ENCODE results near the gene SLC25A41. TPM values are rescaled to one million over a fixed set of nuclear protein-coding genes. Genes with fewer than 3 reads are reported as not detected.

SLC25A41 gene
- total and polyA plus RNA-seq, 2 of the 13 experiments (the other 11 are each of a cell fraction or from before 2014, with no cell fraction given) = 0.33 to 0.95 TPM

DNA sequence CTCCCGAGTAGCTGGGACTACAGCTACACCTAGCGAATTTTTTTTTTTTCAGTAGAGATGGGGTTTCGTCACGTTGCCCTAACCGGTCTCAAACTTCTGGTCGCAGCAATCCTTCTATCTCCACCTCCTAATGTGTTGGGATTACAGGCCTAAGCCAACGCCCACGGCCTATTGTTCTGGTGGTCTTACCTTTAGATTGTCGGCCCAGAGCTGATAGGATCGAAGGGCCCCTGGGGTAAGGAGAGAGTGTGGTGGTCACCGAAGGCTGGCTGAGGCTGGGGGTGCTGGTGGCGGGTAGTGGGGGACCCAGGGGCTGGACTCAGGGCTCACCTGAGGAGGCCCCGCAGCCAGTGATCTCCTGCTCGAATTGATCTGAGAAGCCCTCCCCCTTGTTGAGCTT is 37.5 kb upstream of the SLC25A41 start:
- 73% methylated on average over 12 of the region's 14 CpGs for WGBS (ENCODE audit: low lambda C conversion rate)
- Histone ChIP-seq H3K4me1 (ENCODE audit: insufficient read depth, low read length) (peaks cover 12% of the 10 kb centered on the region; the same call in 1 of the 2 replicates), H3K4me3 (replicated peaks in 1 of 3; ENCODE audit: insufficient read depth in 1 of 3, low read depth in 2 of 3, low read length in 3 of 3) (no peak overlapping the region), H3K4me2 (ENCODE audit: low read depth, low read length) (no peak overlapping the region), H2AFZ (ENCODE audit: low read length) (no peak overlapping the region), H4K20me1 (ENCODE audit: insufficient read depth, low read length) (no peaks in the 10 kb centered on the region), H3K9me3 (ENCODE audit: low read length) (no peaks in the 10 kb centered on the region), H3K9ac (ENCODE audit: insufficient read depth, low read depth, low read length) (no peak overlapping the region), H3K36me3 (replicated peaks in 1 of 2; ENCODE audit: control insufficient read depth in 1 of 2, insufficient read depth in 2 of 2, low read length in 2 of 2) (no peaks in the 10 kb centered on the region; a peak in 1 of 5 replicates), H3K27me3 (ENCODE audit: control insufficient read depth in 1 of 2, insufficient read depth in 2 of 2, low read length in 2 of 2) (no peaks in the 10 kb centered on the region), H3K79me2 (ENCODE audit: insufficient read depth, low read length) (no peaks in the 10 kb centered on the region), H3K27ac (ENCODE audit: extremely low read length, insufficient read depth, low read length) (no peak overlapping the region)
- BruUV-seq (replicated peaks) = no TSS peak
- in situ Hi-C loops (cut with HindIII; ENCODE audit: extremely low pct_ligation_motif_present, low pct_unique_long_range_greater_than_20kb) (no loop called here), intact Hi-C loops (cut with micrococcal nuclease; ENCODE audit: unreplicated experiment) (no loop called here)
- ChIA-PET POLR2A (no interaction called here), CTCF (ENCODE audit: low intra/inter-chr PET ratio, low total read pairs) (no interaction called here)
- no peak for DNase-seq (ENCODE audit: low spot score)
- no peak for ATAC-seq
- FAIRE-seq = no peak
- TF ChIP-seq, protein P1, sequence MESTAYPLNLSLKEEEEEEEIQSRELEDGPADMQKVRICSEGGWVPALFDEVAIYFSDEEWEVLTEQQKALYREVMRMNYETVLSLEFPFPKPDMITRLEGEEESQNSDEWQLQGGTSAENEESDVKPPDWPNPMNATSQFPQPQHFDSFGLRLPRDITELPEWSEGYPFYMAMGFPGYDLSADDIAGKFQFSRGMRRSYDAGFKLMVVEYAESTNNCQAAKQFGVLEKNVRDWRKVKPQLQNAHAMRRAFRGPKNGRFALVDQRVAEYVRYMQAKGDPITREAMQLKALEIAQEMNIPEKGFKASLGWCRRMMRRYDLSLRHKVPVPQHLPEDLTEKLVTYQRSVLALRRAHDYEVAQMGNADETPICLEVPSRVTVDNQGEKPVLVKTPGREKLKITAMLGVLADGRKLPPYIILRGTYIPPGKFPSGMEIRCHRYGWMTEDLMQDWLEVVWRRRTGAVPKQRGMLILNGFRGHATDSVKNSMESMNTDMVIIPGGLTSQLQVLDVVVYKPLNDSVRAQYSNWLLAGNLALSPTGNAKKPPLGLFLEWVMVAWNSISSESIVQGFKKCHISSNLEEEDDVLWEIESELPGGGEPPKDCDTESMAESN (CRISPR knock-in tag; conservative IDR thresholded peaks at IDR 0.05) = no peak
- TF ChIP-seq, protein P2, sequence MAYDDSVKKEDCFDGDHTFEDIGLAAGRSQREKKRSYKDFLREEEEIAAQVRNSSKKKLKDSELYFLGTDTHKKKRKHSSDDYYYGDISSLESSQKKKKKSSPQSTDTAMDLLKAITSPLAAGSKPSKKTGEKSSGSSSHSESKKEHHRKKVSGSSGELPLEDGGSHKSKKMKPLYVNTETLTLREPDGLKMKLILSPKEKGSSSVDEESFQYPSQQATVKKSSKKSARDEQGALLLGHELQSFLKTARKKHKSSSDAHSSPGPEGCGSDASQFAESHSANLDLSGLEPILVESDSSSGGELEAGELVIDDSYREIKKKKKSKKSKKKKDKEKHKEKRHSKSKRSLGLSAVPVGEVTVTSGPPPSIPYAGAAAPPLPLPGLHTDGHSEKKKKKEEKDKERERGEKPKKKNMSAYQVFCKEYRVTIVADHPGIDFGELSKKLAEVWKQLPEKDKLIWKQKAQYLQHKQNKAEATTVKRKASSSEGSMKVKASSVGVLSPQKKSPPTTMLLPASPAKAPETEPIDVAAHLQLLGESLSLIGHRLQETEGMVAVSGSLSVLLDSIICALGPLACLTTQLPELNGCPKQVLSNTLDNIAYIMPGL (CRISPR knock-in tag; IDR thresholded peaks at IDR 0.05; ENCODE audit: borderline replicate concordance in 1 of 2, low read depth in 1 of 2) = no peak
- no peak for TF ChIP-seq SSRP1 (CRISPR knock-in tag; IDR thresholded peaks at IDR 0.05)
- TF ChIP-seq, protein P3, sequence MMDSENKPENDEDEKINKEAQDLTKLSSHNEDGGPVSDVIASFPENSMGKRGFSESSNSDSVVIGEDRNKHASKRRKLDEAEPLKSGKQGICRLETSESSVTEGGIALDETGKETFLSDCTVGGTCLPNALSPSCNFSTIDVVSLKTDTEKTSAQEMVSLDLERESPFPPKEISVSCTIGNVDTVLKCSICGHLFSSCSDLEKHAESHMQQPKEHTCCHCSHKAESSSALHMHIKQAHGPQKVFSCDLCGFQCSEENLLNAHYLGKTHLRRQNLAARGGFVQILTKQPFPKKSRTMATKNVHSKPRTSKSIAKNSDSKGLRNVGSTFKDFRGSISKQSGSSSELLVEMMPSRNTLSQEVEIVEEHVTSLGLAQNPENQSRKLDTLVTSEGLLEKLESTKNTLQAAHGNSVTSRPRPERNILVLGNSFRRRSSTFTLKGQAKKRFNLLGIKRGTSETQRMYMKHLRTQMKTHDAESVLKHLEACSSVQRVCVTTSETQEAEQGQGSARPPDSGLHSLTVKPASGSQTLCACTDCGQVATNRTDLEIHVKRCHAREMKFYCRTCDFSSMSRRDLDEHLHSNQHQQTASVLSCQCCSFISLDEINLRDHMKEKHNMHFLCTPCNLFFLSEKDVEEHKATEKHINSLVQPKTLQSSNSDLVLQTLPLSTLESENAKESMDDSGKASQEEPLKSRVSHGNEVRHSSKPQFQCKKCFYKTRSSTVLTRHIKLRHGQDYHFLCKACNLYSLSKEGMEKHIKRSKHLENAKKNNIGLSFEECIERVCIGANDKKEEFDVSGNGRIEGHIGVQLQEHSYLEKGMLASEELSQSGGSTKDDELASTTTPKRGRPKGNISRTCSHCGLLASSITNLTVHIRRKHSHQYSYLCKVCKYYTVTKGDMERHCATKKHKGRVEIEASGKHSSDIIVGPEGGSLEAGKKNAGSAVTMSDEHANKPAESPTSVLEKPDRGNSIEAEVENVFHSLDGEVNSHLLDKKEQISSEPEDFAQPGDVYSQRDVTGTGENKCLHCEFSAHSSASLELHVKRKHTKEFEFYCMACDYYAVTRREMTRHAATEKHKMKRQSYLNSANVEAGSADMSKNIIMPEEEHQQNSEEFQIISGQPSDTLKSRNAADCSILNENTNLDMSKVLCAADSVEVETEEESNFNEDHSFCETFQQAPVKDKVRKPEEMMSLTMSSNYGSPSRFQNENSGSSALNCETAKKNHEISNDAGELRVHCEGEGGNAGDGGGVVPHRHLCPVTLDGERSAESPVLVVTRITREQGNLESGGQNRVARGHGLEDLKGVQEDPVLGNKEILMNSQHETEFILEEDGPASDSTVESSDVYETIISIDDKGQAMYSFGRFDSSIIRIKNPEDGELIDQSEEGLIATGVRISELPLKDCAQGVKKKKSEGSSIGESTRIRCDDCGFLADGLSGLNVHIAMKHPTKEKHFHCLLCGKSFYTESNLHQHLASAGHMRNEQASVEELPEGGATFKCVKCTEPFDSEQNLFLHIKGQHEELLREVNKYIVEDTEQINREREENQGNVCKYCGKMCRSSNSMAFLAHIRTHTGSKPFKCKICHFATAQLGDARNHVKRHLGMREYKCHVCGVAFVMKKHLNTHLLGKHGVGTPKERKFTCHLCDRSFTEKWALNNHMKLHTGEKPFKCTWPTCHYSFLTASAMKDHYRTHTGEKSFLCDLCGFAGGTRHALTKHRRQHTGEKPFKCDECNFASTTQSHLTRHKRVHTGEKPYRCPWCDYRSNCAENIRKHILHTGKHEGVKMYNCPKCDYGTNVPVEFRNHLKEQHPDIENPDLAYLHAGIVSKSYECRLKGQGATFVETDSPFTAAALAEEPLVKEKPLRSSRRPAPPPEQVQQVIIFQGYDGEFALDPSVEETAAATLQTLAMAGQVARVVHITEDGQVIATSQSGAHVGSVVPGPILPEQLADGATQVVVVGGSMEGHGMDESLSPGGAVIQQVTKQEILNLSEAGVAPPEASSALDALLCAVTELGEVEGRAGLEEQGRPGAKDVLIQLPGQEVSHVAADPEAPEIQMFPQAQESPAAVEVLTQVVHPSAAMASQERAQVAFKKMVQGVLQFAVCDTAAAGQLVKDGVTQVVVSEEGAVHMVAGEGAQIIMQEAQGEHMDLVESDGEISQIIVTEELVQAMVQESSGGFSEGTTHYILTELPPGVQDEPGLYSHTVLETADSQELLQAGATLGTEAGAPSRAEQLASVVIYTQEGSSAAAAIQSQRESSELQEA (CRISPR knock-in tag; IDR thresholded peaks at IDR 0.05; ENCODE audit: not compliant biosample characterization) = no peak
- no peak for TF ChIP-seq SIN3B (IDR thresholded peaks at IDR 0.05; ENCODE audit: low read length)
- TF ChIP-seq, protein P4, sequence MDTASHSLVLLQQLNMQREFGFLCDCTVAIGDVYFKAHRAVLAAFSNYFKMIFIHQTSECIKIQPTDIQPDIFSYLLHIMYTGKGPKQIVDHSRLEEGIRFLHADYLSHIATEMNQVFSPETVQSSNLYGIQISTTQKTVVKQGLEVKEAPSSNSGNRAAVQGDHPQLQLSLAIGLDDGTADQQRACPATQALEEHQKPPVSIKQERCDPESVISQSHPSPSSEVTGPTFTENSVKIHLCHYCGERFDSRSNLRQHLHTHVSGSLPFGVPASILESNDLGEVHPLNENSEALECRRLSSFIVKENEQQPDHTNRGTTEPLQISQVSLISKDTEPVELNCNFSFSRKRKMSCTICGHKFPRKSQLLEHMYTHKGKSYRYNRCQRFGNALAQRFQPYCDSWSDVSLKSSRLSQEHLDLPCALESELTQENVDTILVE (CRISPR knock-in tag; IDR thresholded peaks at IDR 0.05) = no peak
- TF ChIP-seq, protein P5, sequence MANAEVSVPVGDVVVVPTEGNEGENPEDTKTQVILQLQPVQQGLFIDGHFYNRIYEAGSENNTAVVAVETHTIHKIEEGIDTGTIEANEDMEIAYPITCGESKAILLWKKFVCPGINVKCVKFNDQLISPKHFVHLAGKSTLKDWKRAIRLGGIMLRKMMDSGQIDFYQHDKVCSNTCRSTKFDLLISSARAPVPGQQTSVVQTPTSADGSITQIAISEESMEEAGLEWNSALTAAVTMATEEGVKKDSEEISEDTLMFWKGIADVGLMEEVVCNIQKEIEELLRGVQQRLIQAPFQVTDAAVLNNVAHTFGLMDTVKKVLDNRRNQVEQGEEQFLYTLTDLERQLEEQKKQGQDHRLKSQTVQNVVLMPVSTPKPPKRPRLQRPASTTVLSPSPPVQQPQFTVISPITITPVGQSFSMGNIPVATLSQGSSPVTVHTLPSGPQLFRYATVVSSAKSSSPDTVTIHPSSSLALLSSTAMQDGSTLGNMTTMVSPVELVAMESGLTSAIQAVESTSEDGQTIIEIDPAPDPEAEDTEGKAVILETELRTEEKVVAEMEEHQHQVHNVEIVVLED (CRISPR knock-in tag; IDR thresholded peaks at IDR 0.05; ENCODE audit: borderline replicate concordance) = no peak
- no peak for TF ChIP-seq HNRNPUL1 (IDR thresholded peaks at IDR 0.05; ENCODE audit: low read depth, low read length)

All from HepG2 (cell line).